ENCODE results near the gene LGI1. TPM values are rescaled to one million over a fixed set of nuclear protein-coding genes. Genes with fewer than 3 reads are reported as not detected.
"Not testable (repeated sequence)": the region's sequence is repeated elsewhere in the genome, so short reads cannot be mapped to it uniquely, and the experiment has no call there.

The LGI1 gene
- total RNA-seq, 2 experiments from 2014 or later: not detected

DNA sequence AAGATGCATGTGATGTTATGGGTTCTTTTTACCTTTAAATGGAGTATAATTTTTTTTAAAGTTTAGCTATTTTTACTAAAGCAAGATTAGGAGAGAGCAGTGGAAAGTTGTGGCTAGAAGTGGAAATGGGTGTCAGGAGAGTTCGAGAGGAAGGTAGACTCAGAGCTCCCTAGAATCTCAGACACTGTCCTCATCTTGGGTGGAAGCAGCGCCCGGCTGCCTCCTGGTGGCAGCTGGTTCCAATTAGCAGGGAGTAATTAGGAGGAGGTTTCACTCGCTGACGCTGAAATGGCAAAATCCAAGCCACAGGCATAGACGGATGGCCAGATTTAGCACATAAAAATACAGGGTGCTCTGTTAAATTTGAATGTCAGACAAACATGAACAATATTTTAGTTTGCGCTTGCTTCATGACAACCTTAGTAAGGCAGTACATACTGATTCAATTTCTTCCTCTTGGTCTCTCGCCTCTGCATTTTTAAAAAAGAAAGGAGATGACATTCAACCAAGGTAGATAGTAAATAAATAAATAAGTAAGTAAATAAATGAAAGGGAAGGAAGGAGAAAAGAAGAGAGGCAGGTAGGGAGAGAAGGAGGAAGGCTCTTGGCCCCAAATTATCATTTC, 58.5 kb downstream of the LGI1 start:
- no peaks in the 10 kb centered on the region for H3K36me3 Mint-ChIP-seq (ENCODE audit: low read depth)
- peak; percentile 26 for DNase-seq
- H3K27me3 Mint-ChIP-seq (ENCODE audit: low read depth): peaks cover 33% of the 10 kb centered on the region
- no peak overlapping the region for H3K4me3 Mint-ChIP-seq
- H3K4me1 Mint-ChIP-seq (ENCODE audit: low read depth): no peaks in the 10 kb centered on the region
- H3K27ac Mint-ChIP-seq: no peak overlapping the region
- CTCF ChIA-PET: interaction anchor here (0.8 to 1.5 kb wide), 6 partner anchors 25 to 263 kb away, joined by 3 to 6 read pairs (median 4); no protein-coding TSS in a partner anchor
- H3K9me3 Mint-ChIP-seq (ENCODE audit: insufficient read depth): no peaks in the 10 kb centered on the region
- no peak for ATAC-seq
- POLR2A ChIA-PET: no interaction called here

DNA sequence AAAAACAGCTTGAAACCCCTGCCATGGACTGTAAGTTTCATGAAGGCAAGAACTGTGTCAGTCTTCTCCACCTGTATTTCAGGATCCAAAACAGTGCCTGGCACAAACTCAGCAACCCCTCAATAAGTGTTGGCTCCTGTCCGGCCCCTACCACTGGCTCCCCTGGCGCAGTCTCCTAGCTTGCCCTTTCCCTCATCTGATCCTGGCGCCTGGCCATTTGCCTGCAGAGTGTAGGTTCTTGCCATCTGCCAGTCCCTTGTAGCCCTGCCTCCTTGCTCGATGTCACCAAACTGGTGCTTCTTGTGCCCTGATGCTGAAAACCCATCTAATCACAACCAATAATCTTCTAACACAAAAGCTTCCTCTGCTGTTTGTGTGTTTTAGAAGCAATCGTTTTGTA, 60.4 kb downstream of the LGI1 start:
- no peak for ATAC-seq
- Mint-ChIP-seq H3K9me3 (ENCODE audit: insufficient read depth) (no peaks in the 10 kb centered on the region), H3K27me3 (ENCODE audit: low read depth) (peaks cover 35% of the 10 kb centered on the region), H3K36me3 (ENCODE audit: low read depth) (no peaks in the 10 kb centered on the region), H3K27ac (no peak overlapping the region), H3K4me1 (ENCODE audit: low read depth) (no peaks in the 10 kb centered on the region), H3K4me3 (no peak overlapping the region)
- ChIA-PET POLR2A (interaction anchor here (0.7 kb wide), 1 partner anchor 10 kb away, joined by 3 read pairs; no protein-coding TSS in a partner anchor), CTCF (no interaction called here)
- DNase-seq: no peak

DNA sequence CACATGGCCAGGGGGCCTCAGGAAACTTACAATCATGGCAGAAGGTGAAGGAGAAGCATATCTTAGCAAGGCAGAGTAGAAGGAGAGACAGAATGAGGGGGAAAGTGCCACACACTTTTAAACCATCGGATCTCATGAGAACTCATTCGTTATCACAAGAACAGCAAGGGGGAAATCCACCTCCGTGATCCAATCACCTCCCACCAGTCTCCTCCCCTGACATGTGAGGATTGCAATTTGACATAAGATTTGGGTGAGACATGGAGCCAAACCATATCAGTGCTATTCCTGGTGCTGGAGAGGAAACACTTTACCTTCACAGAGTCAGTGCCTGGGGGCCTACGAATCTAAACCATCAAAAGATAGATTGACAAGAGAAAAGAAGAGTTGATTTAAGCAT, 61.8 kb downstream of the LGI1 start:
- H3K27ac Mint-ChIP-seq: no peak overlapping the region
- ChIA-PET POLR2A (no interaction called here), CTCF (no interaction called here)
- H3K27me3 Mint-ChIP-seq (ENCODE audit: low read depth): peaks cover 32% of the 10 kb centered on the region
- no peaks in the 10 kb centered on the region for H3K9me3 Mint-ChIP-seq (ENCODE audit: insufficient read depth)
- H3K4me3 Mint-ChIP-seq: no peak overlapping the region
- H3K4me1 Mint-ChIP-seq (ENCODE audit: low read depth): no peaks in the 10 kb centered on the region
- no peak for ATAC-seq
- no peaks in the 10 kb centered on the region for H3K36me3 Mint-ChIP-seq (ENCODE audit: low read depth)
- no peak for DNase-seq

DNA sequence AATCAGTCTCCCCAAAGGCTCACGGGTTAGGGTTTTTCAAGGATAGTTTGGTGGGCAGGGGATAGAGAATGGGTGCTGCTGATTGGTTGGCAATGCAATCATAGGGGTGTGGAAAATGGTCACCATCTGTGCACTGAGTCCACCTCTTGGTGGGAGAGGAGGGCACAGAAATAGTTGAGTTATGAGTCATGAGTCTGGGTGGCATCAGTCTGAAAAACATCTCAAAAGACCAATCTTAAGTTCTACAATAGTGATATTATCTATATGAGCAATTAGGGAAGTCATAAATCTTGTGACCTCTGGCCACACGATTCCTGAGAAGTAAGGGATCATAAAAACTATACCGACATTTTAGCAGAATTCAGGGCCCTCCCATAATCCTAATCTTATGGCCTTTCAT, 62.7 kb downstream of the LGI1 start:
- no peak overlapping the region for H3K27ac Mint-ChIP-seq
- H3K4me1 Mint-ChIP-seq (ENCODE audit: low read depth): no peaks in the 10 kb centered on the region
- CTCF ChIA-PET: no interaction called here

DNA sequence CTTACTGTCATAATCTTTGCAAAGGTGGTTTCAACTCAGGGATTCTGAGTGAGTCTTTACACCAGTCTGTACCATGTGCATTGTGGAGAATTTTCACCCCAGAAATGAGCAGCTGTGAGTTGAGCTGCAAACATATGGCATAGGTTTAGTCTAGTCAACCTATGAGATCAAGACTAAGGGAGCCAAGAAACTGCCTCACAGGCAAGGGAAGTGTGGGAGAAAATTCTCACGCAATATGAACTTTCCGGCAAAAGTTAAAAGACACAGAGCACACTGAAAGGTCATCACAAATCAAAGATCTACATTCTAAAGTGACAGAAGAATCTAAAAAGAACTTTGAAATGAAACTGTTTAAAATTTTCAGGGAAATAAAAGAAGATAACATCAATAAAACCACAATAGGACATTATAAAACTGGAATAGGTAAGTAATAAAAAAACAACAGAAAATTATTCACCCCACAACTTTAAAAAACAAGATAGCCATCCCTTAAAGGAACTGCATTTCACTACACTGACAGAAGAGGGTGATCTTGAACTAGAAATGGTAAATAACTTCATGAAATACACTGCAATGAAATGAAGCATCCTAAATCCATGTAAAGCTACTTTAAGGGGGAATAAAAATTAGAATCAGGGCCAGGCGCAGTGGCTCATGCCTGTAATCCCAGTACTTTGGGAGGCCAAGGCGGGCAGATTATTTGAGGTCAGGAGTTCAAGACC, 63.5 kb downstream of the LGI1 start:
- Mint-ChIP-seq H3K27me3 (ENCODE audit: low read depth) (peaks cover 26% of the 10 kb centered on the region), H3K4me3 (no peak overlapping the region), H3K9me3 (ENCODE audit: insufficient read depth) (no peaks in the 10 kb centered on the region), H3K4me1 (ENCODE audit: low read depth) (no peaks in the 10 kb centered on the region), H3K36me3 (ENCODE audit: low read depth) (no peaks in the 10 kb centered on the region), H3K27ac (no peak overlapping the region)
- ChIA-PET CTCF (no interaction called here), POLR2A (interaction anchor here (1.0 kb wide), 1 partner anchor 22 kb away, joined by 3 read pairs; no protein-coding TSS in a partner anchor)
- ATAC-seq (no peak), DNase-seq (no peak)

More for the DNA sequence above, 62.7 kb downstream of the LGI1 start:
- DNase-seq (no peak), ATAC-seq (no peak)
- Mint-ChIP-seq H3K36me3 (ENCODE audit: low read depth) (no peaks in the 10 kb centered on the region), H3K9me3 (ENCODE audit: insufficient read depth) (no peaks in the 10 kb centered on the region), H3K27me3 (ENCODE audit: low read depth) (peaks cover 30% of the 10 kb centered on the region), H3K4me3 (no peak overlapping the region)
- POLR2A ChIA-PET: interaction anchor here (1.0 kb wide), 1 partner anchor 23 kb away, joined by 3 read pairs; no protein-coding TSS in a partner anchor

DNA sequence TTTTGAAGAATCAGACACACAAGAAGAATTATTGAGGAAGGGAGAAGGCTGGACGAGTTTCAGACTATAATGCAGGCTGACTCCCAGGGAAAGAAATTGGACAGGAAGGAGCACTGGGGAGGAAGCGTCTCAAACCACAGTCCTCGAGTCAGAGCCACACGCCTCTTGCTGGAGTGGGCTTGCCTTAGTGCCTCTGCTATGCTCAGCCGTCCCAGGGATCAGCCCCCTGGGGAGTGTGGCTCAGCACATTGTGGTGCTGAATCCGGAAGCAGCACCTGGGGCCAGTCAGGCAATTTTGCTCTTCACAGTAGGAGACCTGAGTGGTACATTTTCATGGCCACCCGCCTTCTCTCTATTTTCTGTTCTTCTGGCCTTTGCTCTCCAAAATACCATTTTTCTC, 68.6 kb downstream of the LGI1 start:
- no peaks in the 10 kb centered on the region for H3K9me3 Mint-ChIP-seq (ENCODE audit: insufficient read depth)
- ChIA-PET CTCF (no interaction called here), POLR2A (no interaction called here)
- H3K27me3 Mint-ChIP-seq (ENCODE audit: low read depth): peaks cover 4% of the 10 kb centered on the region
- H3K27ac Mint-ChIP-seq: no peak overlapping the region
- peaks cover 2% of the 10 kb centered on the region for H3K4me1 Mint-ChIP-seq (ENCODE audit: low read depth)
- H3K4me3 Mint-ChIP-seq: no peak overlapping the region
- ATAC-seq (no peak), DNase-seq (no peak)
- no peaks in the 10 kb centered on the region for H3K36me3 Mint-ChIP-seq (ENCODE audit: low read depth)

DNA sequence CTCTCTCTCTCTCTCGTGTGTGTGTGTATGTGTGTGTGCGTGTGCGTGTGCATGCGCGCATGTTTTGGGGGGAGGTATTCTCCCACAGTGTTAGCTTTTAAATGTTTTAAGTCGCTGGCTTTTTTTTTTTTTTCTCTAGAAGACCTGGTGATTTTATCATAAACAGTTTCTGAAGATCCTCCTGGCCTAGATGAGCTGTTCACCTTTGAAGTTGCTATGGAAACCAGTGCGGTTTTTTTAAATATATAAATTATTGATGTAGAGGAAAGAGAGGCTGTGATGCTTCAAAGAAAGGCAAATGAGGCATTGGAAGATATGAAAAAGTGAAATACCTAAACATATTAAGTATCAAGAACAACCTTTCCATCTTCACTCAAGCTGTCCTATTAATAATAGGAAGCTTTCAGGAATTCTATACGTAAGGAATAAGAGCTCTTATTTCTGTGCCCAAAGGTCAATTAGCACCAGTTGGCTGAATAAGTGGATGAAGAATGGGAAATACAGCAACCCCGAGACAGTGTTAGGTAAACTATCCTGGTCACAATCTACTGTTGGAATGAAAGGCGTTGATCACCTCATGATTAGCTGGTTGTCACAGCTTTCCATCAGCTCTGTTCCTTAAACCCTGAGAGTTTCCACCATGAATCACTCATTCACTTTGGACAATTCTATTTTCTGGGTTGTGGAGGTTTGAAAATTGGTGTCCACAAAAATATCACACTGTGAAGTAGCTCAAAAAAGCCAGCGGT, 69.5 kb downstream of the LGI1 start:
- no peak overlapping the region for H3K27ac Mint-ChIP-seq
- peaks cover 2% of the 10 kb centered on the region for H3K4me1 Mint-ChIP-seq (ENCODE audit: low read depth)
- ATAC-seq (no peak), DNase-seq (no peak)
- no peak overlapping the region for H3K4me3 Mint-ChIP-seq
- ChIA-PET CTCF (no interaction called here), POLR2A (interaction anchor here (0.6 kb wide), 1 partner anchor 9 kb away, joined by 3 read pairs; no protein-coding TSS in a partner anchor)
- H3K9me3 Mint-ChIP-seq (ENCODE audit: insufficient read depth): no peaks in the 10 kb centered on the region
- H3K27me3 Mint-ChIP-seq (ENCODE audit: low read depth): peaks cover 2% of the 10 kb centered on the region
- no peaks in the 10 kb centered on the region for H3K36me3 Mint-ChIP-seq (ENCODE audit: low read depth)

DNA sequence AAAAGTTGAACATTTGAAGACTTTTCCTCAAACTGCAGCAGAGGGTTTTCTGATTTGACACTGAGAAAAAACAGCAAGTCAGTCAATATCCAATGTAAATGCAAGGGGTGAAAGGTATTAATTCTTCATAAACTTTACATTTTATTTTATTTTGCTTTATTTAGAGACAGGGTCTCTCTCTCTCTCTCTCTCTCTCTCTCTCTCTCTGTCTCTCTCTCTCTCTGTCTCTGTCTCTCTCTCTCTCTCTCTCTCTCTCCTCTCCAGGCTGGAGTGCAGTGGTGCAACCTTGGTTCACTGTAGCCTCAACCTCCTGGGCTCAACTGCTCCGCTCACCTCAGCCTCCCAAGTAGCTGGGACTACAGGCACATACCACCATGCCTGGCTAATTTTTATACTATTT, 73.3 kb downstream of the LGI1 start:
- H3K36me3 Mint-ChIP-seq (ENCODE audit: low read depth); H3K9me3 Mint-ChIP-seq (ENCODE audit: insufficient read depth); DNase-seq; H3K4me1 Mint-ChIP-seq (ENCODE audit: low read depth); POLR2A ChIA-PET; ATAC-seq; H3K27ac Mint-ChIP-seq; H3K27me3 Mint-ChIP-seq (ENCODE audit: low read depth); CTCF ChIA-PET; H3K4me3 Mint-ChIP-seq: not testable (repeated sequence)

DNA sequence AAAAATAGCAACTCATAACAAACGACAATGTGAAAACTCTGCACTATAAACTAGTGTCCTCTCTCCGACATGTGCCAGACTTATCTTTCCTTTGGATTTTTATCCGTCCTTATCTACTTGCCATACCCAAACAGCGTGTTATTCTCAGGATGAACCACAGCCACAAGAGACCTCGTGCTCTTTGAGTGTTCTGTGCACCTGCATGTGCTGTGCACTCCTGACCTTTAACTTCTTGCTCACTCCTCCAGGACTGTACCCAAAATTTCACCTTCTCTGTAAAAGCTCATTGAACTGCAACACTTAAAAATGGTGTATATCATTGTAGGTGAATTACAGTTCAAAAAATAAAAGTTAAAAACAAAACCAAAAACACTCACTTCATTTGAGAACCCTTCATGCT, 78.0 kb downstream of the LGI1 start:
- ATAC-seq: no peak
- no peaks in the 10 kb centered on the region for H3K9me3 Mint-ChIP-seq (ENCODE audit: insufficient read depth)

DNA sequence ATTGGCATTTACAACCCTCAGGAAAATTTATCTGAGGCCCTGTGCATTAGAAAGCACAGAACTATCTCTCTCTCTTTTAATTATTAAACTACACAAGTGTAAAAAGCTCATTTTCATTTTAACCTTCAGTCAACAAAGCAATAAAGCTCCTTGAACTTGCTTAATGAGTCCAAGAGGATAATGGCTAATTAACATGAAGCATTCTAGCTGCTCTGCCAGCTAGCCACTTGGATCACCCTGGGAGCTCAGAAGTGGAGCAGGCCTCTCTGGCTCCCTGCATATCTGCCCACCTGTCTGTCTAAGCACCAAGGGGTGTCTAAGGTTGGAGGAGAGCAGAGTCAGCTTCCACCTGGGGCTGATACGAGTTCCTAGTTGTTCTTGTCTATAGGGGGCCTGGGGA, 80.1 kb downstream of the LGI1 start:
- Mint-ChIP-seq H3K27ac (no peak overlapping the region), H3K9me3 (ENCODE audit: insufficient read depth) (no peaks in the 10 kb centered on the region), H3K4me1 (ENCODE audit: low read depth) (no peaks in the 10 kb centered on the region), H3K4me3 (no peak overlapping the region), H3K36me3 (ENCODE audit: low read depth) (no peaks in the 10 kb centered on the region), H3K27me3 (ENCODE audit: low read depth) (no peaks in the 10 kb centered on the region)
- ChIA-PET CTCF (no interaction called here), POLR2A (no interaction called here)
- ATAC-seq (no peak), DNase-seq (no peak)

More for the DNA sequence above, 78.0 kb downstream of the LGI1 start:
- no peaks in the 10 kb centered on the region for H3K36me3 Mint-ChIP-seq (ENCODE audit: low read depth)
- H3K27me3 Mint-ChIP-seq (ENCODE audit: low read depth): no peaks in the 10 kb centered on the region
- no peak for DNase-seq
- no peak overlapping the region for H3K4me3 Mint-ChIP-seq
- POLR2A ChIA-PET: no interaction called here
- H3K4me1 Mint-ChIP-seq (ENCODE audit: low read depth): no peaks in the 10 kb centered on the region
- CTCF ChIA-PET: interaction anchor here (0.7 kb wide), 1 partner anchor 98 kb away, joined by 3 read pairs; no protein-coding TSS in a partner anchor
- no peak overlapping the region for H3K27ac Mint-ChIP-seq

DNA sequence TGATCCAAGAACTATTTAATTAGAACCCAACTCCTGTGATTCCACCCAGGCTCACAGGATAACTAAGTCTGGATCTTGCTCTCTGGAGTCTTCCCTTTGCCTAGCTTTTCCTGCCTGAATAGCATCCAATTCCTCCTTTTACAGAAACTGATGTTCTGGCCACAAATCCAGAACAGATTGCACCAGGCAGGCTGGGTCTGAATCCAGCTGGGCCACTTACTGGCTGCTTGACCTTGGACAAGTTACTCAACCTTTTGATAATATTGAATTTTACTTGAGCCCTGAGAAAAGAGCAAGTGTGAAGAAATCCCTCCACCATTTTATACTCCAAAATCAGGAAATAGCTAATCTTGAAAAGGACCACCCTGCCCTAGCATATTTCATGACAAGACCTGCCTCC, 80.5 kb downstream of the LGI1 start:
- Mint-ChIP-seq H3K27me3 (ENCODE audit: low read depth) (no peaks in the 10 kb centered on the region), H3K4me1 (ENCODE audit: low read depth) (no peaks in the 10 kb centered on the region), H3K9me3 (ENCODE audit: insufficient read depth) (no peaks in the 10 kb centered on the region), H3K4me3 (no peak overlapping the region), H3K27ac (no peak overlapping the region), H3K36me3 (ENCODE audit: low read depth) (no peaks in the 10 kb centered on the region)
- ATAC-seq: no peak
- no peak for DNase-seq
- ChIA-PET POLR2A (no interaction called here), CTCF (no interaction called here)

DNA sequence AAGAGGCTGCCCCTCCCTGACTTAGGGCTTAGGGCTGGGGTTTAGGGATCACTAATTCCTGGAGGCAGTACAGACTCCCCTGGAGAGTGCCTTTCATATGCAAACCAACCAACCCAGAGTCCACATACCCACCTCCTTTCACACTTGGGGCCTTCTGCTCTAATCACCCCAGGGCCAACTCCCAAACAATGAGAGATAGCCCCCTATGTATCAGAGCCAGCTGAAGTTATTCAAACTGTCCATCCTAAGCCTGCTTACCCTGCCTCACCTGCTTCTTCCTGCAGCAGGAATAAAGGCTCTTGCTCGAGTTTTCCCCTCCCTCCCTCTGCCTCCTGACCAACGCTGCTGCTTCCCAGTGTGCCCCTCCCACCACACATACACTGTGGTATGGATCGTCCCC, 84.2 kb downstream of the LGI1 start:
- no peak overlapping the region for H3K4me3 Mint-ChIP-seq
- H3K36me3 Mint-ChIP-seq (ENCODE audit: low read depth): no peaks in the 10 kb centered on the region
- no peaks in the 10 kb centered on the region for H3K9me3 Mint-ChIP-seq (ENCODE audit: insufficient read depth)
- CTCF ChIA-PET: no interaction called here
- DNase-seq: no peak
- POLR2A ChIA-PET: no interaction called here
- no peaks in the 10 kb centered on the region for H3K4me1 Mint-ChIP-seq (ENCODE audit: low read depth)
- ATAC-seq: no peak
- no peak overlapping the region for H3K27ac Mint-ChIP-seq
- H3K27me3 Mint-ChIP-seq (ENCODE audit: low read depth): no peaks in the 10 kb centered on the region

Data from activated CD8-positive, alpha-beta T cell treated with anti-CD3 and anti-CD28 coated beads, Interleukin-2, amount 10 ng/mL, durations not matched to agents 7 days and 5 days (primary cell).